Nephron progenitor cell (in vitro differentiated cells): ENCODE results near the gene FPR1.

Experiments
- DNase-seq: peaks from one replicate; pipeline ENCODE4 v3.0.0; 2021
- H3K27ac Mint-ChIP-seq: 2 replicates; pipeline ENCODE4 v1.8.0; 2021; ENCODE audit warnings: mild to moderate bottlenecking, moderate library complexity, mixed read lengths
- H3K27me3 Mint-ChIP-seq: 2 replicates; pipeline ENCODE4 v1.8.0; 2021; ENCODE audit warnings: mild to moderate bottlenecking, low read depth, mixed read lengths; ENCODE audit not compliant: poor library complexity
- H3K36me3 Mint-ChIP-seq: 2 replicates; pipeline ENCODE4 v1.8.0; 2021; ENCODE audit warnings: low read depth, mixed read lengths
- H3K4me1 Mint-ChIP-seq: 2 replicates; pipeline ENCODE4 v1.8.0; 2021; ENCODE audit warnings: mixed read lengths
- H3K4me3 Mint-ChIP-seq: 2 replicates; pipeline ENCODE4 v1.8.0; 2021; ENCODE audit warnings: mild to moderate bottlenecking, moderate library complexity, mixed read lengths
- H3K9me3 Mint-ChIP-seq: 2 replicates; pipeline ENCODE4 v1.8.0; 2021; ENCODE audit warnings: mild to moderate bottlenecking, moderate library complexity, mixed read lengths
- CTCF ChIP-seq: fragments of 200-600 bp; sonication (generic); IDR thresholded peaks from 2 replicates; pipeline ENCODE4 v1.5.0; 2021; ENCODE audit warnings: antibody characterized with exemption

FPR1 gene

DNA sequence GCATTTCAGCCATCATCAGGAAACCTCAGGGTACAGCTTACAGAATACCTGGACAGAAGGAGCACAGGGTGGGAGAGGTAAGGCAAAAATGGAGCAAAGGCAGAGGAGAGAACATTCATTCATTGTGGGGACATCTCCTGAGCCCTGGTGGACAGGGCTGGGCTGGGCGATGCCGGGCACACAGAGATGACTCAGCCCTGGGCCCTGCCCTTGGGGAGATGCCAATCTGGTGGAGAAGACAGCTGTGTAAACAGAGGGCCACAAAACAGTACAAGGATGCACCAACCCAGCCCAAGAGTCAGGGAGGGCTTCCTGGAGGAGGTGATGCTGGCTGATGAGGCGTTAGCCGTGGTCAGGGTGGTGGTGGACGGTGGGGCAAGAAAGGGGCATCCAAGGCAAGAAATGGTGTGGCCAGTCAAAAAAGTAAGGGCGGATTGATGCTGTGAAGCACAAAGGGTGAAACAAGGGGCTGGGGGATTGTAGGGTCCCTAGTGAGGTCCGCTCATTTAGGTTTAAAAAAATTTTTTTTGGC is 24.3 kb downstream of the FPR1 start:
- H3K36me3 Mint-ChIP-seq: no peaks in the 10 kb centered on the region
- H3K9me3 Mint-ChIP-seq: peaks cover 59% of the 10 kb centered on the region
- H3K27me3 Mint-ChIP-seq: peaks cover 42% of the 10 kb centered on the region
- H3K27ac Mint-ChIP-seq: no peak overlapping the region
- no peak for DNase-seq
- TF ChIP-seq CTCF: no peak
- peaks cover 12% of the 10 kb centered on the region for H3K4me1 Mint-ChIP-seq
- H3K4me3 Mint-ChIP-seq: no peak overlapping the region

GRCh38 chr19:51726049-51726448 is 25.6 kb downstream of the FPR1 start:
- peaks cover 12% of the 10 kb centered on the region for H3K4me1 Mint-ChIP-seq
- peaks cover 48% of the 10 kb centered on the region for H3K9me3 Mint-ChIP-seq
- H3K36me3 Mint-ChIP-seq: no peaks in the 10 kb centered on the region
- TF ChIP-seq CTCF: no peak
- no peak for DNase-seq
- H3K27ac Mint-ChIP-seq: no peak overlapping the region
- H3K27me3 Mint-ChIP-seq: peaks cover 51% of the 10 kb centered on the region
- H3K4me3 Mint-ChIP-seq: no peak overlapping the region

DNA sequence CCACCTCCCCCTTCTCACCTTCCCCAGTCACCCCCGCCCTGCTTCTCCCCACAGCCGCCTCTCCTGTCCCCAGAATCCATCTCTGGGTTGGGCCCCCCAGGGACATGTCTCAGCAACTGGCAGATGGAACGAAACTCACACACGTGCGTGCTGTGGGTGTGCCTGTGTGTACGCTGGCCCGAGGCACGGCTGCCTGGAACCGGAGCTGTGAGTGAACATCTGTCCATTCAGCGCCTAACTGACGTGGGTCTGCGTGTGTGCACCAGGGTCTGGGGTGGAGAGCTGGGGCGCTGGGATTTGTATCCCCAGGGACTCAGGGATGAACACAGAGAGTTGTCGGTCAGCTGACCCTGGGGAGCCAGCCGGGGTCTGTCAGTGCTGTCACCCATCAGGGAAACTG is 27.1 kb downstream of the FPR1 start:
- H3K27me3 Mint-ChIP-seq: peaks cover 63% of the 10 kb centered on the region

DNA sequence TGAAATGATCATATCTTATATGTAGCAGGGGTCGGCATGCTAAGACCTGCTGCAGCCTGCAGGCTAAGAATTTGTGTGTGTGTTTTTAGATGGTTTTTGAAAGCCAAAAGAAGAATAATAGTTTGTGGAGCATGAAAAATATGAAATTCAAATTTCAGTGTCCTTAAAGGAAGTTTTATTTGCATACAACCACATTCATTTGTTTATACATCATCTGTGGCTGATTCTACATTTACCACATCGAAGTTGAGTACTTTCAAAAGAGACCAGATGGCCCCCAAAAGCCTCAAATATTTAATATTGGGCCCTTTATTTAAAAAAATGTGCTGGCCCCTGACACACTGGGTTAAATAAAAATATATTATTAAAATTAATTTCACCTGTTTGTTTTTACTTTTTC is 29.2 kb downstream of the FPR1 start:
- peaks cover 72% of the 10 kb centered on the region for H3K27me3 Mint-ChIP-seq
- TF ChIP-seq CTCF: no peak

More for the DNA sequence above, 27.1 kb downstream of the FPR1 start:
- Mint-ChIP-seq H3K9me3 (peaks cover 42% of the 10 kb centered on the region), H3K4me1 (peaks cover 12% of the 10 kb centered on the region), H3K36me3 (no peaks in the 10 kb centered on the region), H3K27ac (no peak overlapping the region), H3K4me3 (no peak overlapping the region)
- no peak for DNase-seq
- no peak for TF ChIP-seq CTCF

GRCh38 chr19:51721905-51722304 is 29.8 kb downstream of the FPR1 start:
- Mint-ChIP-seq H3K27me3 (peaks cover 76% of the 10 kb centered on the region), H3K4me1 (peaks cover 12% of the 10 kb centered on the region), H3K27ac (no peak overlapping the region), H3K4me3 (no peak overlapping the region), H3K36me3 (peaks cover 5% of the 10 kb centered on the region), H3K9me3 (peaks cover 35% of the 10 kb centered on the region)
- no peak for TF ChIP-seq CTCF
- DNase-seq: no peak

More for the DNA sequence above, 29.2 kb downstream of the FPR1 start:
- Mint-ChIP-seq H3K4me3 (no peak overlapping the region), H3K9me3 (peaks cover 40% of the 10 kb centered on the region), H3K36me3 (peaks cover 5% of the 10 kb centered on the region), H3K27ac (no peak overlapping the region), H3K4me1 (peaks cover 12% of the 10 kb centered on the region)
- no peak for DNase-seq

- peak; percentile 15 for DNase-seq
- no peak for TF ChIP-seq CTCF
- Mint-ChIP-seq H3K27me3 (peaks cover 85% of the 10 kb centered on the region), H3K9me3 (peaks cover 28% of the 10 kb centered on the region), H3K4me1 (peaks cover 5% of the 10 kb centered on the region), H3K4me3 (peak overlapping the region; percentile 69), H3K27ac (no peak overlapping the region), H3K36me3 (peaks cover 5% of the 10 kb centered on the region)
Measured at GRCh38 chr19:51719251-51719988, 32.3 kb downstream of the FPR1 start.
